HEK293 (cell line): ENCODE data around the gene NFATC1.

Source experiments
- BCL11A ChIP-seq: fragments of 450-650 bp; formaldehyde crosslinking; IDR thresholded peaks from 2 replicates; pipeline ENCODE4 v1.5.1; 2016; ENCODE audit warnings: low read depth, missing biosample characterization, missing genetic modification characterization
- KLF1 ChIP-seq: fragments of 450-650 bp; formaldehyde crosslinking; IDR thresholded peaks from 2 replicates; pipeline ENCODE4 v1.5.1; 2016; ENCODE audit warnings: missing biosample characterization, missing genetic modification characterization
- SETDB1 ChIP-seq: IDR thresholded peaks from one replicate; pipeline ENCODE4 v1.6.1; 2017; ENCODE audit warnings: mild to moderate bottlenecking, low read length, moderate library complexity, mixed read lengths; ENCODE audit not compliant: insufficient read length
- ZEB2 ChIP-seq: fragments of 450-650 bp; formaldehyde crosslinking; IDR thresholded peaks from 2 replicates; pipeline ENCODE4 v1.5.1; 2016; ENCODE audit warnings: missing biosample characterization, missing genetic modification characterization
- ZFHX2 ChIP-seq: fragments of 450-650 bp; formaldehyde crosslinking; conservative IDR thresholded peaks from 2 replicates; pipeline ENCODE4 v1.5.1; 2016; ENCODE audit warnings: missing biosample characterization, missing genetic modification characterization
- ZFP41 ChIP-seq: fragments of 450-650 bp; formaldehyde crosslinking; IDR thresholded peaks from 2 replicates; pipeline ENCODE4 v1.5.1; 2016; ENCODE audit warnings: missing biosample characterization, missing genetic modification characterization, borderline replicate concordance
- ZFP69B ChIP-seq: fragments of 450-650 bp; formaldehyde crosslinking; IDR thresholded peaks from 2 replicates; pipeline ENCODE4 v1.5.1; 2016; ENCODE audit warnings: missing biosample characterization, missing genetic modification characterization
- ZNF157 ChIP-seq: fragments of 450-650 bp; formaldehyde crosslinking; IDR thresholded peaks from 2 replicates; pipeline ENCODE4 v1.5.1; 2016; ENCODE audit warnings: missing biosample characterization, missing genetic modification characterization
- ZNF223 ChIP-seq: fragments of 450-650 bp; formaldehyde crosslinking; IDR thresholded peaks from 2 replicates; pipeline ENCODE4 v1.5.1; 2016; ENCODE audit warnings: missing biosample characterization, missing genetic modification characterization
- ZNF239 ChIP-seq: fragments of 450-650 bp; formaldehyde crosslinking; IDR thresholded peaks from 2 replicates; pipeline ENCODE4 v1.5.1; 2016; ENCODE audit warnings: missing biosample characterization, missing genetic modification characterization
- ZNF391 ChIP-seq: fragments of 450-650 bp; formaldehyde crosslinking; IDR thresholded peaks from 2 replicates; pipeline ENCODE4 v1.5.1; 2016; ENCODE audit warnings: low read depth, missing biosample characterization, missing genetic modification characterization, borderline replicate concordance
- ZNF394 ChIP-seq: fragments of 450-650 bp; formaldehyde crosslinking; IDR thresholded peaks from 2 replicates; pipeline ENCODE4 v1.5.1; 2016; ENCODE audit warnings: missing biosample characterization, missing genetic modification characterization, mild to moderate bottlenecking, moderate library complexity, borderline replicate concordance
- ZNF549 ChIP-seq: fragments of 450-650 bp; IDR thresholded peaks from 2 replicates; pipeline ENCODE4 v1.5.1; 2018; ENCODE audit warnings: missing biosample characterization, missing genetic modification characterization, mild to moderate bottlenecking, inconsistent platforms, moderate library complexity
- ZSCAN30 ChIP-seq: fragments of 450-650 bp; IDR thresholded peaks from 2 replicates; pipeline ENCODE4 v1.5.1; 2018; ENCODE audit warnings: missing biosample characterization, mild to moderate bottlenecking, missing genetic modification characterization, moderate library complexity
- ZXDB ChIP-seq: fragments of 450-650 bp; formaldehyde crosslinking; IDR thresholded peaks from 2 replicates; pipeline ENCODE4 v1.5.1; 2016; ENCODE audit warnings: missing biosample characterization, missing genetic modification characterization
- TF ChIP-seq, protein P1 (sequence below): fragments of 450-650 bp; formaldehyde crosslinking; conservative IDR thresholded peaks from 2 replicates; pipeline ENCODE4 v1.5.1; 2016; ENCODE audit warnings: low read depth, missing biosample characterization, missing genetic modification characterization
- TF ChIP-seq, protein P2 (sequence below): fragments of 450-650 bp; formaldehyde crosslinking; conservative IDR thresholded peaks from 2 replicates; pipeline ENCODE4 v1.5.1; 2016; ENCODE audit warnings: low read depth, missing biosample characterization, missing genetic modification characterization
- TF ChIP-seq, protein P3 (sequence below): fragments of 450-650 bp; IDR thresholded peaks from 2 replicates; pipeline ENCODE4 v1.5.1; 2018; ENCODE audit warnings: missing biosample characterization, missing genetic modification characterization
- TF ChIP-seq, protein P4 (sequence below): fragments of 450-650 bp; formaldehyde crosslinking; IDR thresholded peaks from 2 replicates; pipeline ENCODE4 v1.5.1; 2016; ENCODE audit warnings: missing biosample characterization, missing genetic modification characterization, borderline replicate concordance
- TF ChIP-seq, protein P5 (sequence below): fragments of 450-650 bp; formaldehyde crosslinking; IDR thresholded peaks from 2 replicates; pipeline ENCODE4 v1.5.1; 2016; ENCODE audit warnings: missing biosample characterization, missing genetic modification characterization, low read depth

NFATC1 gene

DNA sequence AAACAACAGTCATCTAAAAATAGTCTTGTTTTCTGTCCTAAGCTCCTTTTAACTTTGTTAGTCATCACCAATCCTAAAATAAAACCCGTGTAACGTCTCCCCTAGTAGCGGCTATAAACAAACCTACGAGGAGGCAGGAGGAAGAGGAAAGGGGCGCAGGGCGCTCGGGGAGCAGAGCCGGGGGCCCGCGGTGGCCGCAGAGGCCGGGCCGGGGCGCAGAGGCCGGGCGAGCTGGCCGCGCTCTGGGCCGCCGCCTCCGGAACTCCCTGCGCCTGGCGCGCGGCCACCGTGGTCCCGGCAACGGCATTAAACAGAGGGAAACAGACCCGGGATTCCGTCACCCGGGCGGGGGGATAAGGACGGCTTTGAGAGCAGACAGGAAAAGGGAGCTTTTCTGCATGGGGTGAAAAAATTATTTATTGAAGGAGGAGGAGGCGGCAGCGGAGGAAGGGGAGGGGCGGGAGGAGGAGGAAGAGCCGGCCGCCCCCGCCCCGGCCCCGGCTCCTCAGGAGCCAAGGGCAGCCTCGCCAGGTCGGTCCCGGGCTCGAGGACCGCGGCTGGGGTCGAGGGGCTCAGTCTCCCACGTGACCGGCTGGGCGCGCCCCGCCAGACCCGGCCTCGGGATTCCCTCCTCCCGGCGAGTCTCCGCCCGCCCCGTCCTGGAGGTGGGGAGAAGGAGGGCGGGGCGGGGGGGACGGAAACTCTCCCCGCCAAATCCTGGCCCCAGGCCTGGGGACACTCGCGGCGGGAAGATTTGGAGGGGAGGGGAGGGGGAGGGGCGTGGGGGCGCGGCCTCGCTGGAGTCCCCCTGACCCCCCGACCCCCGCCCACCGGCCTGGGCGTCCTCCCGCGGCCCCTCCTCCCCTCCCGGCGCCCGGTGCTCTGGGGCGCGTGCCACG, 1.8 kb upstream of the NFATC1 start (continued):
- TF ChIP-seq, protein P1, sequence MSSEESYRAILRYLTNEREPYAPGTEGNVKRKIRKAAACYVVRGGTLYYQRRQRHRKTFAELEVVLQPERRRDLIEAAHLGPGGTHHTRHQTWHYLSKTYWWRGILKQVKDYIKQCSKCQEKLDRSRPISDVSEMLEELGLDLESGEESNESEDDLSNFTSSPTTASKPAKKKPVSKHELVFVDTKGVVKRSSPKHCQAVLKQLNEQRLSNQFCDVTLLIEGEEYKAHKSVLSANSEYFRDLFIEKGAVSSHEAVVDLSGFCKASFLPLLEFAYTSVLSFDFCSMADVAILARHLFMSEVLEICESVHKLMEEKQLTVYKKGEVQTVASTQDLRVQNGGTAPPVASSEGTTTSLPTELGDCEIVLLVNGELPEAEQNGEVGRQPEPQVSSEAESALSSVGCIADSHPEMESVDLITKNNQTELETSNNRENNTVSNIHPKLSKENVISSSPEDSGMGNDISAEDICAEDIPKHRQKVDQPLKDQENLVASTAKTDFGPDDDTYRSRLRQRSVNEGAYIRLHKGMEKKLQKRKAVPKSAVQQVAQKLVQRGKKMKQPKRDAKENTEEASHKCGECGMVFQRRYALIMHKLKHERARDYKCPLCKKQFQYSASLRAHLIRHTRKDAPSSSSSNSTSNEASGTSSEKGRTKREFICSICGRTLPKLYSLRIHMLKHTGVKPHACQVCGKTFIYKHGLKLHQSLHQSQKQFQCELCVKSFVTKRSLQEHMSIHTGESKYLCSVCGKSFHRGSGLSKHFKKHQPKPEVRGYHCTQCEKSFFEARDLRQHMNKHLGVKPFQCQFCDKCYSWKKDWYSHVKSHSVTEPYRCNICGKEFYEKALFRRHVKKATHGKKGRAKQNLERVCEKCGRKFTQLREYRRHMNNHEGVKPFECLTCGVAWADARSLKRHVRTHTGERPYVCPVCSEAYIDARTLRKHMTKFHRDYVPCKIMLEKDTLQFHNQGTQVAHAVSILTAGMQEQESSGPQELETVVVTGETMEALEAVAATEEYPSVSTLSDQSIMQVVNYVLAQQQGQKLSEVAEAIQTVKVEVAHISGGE (tag by site-specific recombination), result no peak; the same call in 1 of the 2 replicates
- TF ChIP-seq ZNF239 (tag by site-specific recombination) (no peak), ZFP69B (tag by site-specific recombination) (0 out of 2 replicates have a peak, but pooled peaks have one; percentile 26), ZNF223 (tag by site-specific recombination) (no peak), ZFP41 (tag by site-specific recombination) (no peak), ZFHX2 (tag by site-specific recombination) (peak; percentile 90), ZNF157 (tag by site-specific recombination) (no peak), ZXDB (tag by site-specific recombination) (peak; percentile 39), ZEB2 (tag by site-specific recombination) (no peak), ZNF391 (tag by site-specific recombination) (no peak), SETDB1 (no peak), ZNF394 (tag by site-specific recombination) (no peak), ZSCAN30 (tag by site-specific recombination) (peak; percentile 42), ZNF549 (tag by site-specific recombination) (no peak), BCL11A (tag by site-specific recombination) (no peak), KLF1 (tag by site-specific recombination) (peak; percentile 48)
- TF ChIP-seq, protein P2, sequence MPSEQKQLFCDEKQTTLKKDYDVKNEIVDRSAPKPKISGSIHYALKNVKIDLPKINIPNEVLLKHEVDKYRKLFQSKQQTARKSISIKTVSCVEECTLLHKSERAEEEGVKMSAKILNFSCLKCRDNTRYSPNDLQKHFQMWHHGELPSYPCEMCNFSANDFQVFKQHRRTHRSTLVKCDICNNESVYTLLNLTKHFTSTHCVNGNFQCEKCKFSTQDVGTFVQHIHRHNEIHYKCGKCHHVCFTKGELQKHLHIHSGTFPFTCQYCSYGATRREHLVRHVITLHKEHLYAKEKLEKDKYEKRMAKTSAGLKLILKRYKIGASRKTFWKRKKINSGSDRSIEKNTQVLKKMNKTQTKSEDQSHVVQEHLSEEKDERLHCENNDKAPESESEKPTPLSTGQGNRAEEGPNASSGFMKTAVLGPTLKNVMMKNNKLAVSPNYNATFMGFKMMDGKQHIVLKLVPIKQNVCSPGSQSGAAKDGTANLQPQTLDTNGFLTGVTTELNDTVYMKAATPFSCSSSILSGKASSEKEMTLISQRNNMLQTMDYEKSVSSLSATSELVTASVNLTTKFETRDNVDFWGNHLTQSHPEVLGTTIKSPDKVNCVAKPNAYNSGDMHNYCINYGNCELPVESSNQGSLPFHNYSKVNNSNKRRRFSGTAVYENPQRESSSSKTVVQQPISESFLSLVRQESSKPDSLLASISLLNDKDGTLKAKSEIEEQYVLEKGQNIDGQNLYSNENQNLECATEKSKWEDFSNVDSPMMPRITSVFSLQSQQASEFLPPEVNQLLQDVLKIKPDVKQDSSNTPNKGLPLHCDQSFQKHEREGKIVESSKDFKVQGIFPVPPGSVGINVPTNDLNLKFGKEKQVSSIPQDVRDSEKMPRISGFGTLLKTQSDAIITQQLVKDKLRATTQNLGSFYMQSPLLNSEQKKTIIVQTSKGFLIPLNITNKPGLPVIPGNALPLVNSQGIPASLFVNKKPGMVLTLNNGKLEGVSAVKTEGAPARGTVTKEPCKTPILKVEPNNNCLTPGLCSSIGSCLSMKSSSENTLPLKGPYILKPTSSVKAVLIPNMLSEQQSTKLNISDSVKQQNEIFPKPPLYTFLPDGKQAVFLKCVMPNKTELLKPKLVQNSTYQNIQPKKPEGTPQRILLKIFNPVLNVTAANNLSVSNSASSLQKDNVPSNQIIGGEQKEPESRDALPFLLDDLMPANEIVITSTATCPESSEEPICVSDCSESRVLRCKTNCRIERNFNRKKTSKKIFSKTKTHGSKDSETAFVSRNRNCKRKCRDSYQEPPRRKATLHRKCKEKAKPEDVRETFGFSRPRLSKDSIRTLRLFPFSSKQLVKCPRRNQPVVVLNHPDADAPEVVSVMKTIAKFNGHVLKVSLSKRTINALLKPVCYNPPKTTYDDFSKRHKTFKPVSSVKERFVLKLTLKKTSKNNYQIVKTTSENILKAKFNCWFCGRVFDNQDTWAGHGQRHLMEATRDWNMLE (tag by site-specific recombination), result no peak
- TF ChIP-seq, protein P3, sequence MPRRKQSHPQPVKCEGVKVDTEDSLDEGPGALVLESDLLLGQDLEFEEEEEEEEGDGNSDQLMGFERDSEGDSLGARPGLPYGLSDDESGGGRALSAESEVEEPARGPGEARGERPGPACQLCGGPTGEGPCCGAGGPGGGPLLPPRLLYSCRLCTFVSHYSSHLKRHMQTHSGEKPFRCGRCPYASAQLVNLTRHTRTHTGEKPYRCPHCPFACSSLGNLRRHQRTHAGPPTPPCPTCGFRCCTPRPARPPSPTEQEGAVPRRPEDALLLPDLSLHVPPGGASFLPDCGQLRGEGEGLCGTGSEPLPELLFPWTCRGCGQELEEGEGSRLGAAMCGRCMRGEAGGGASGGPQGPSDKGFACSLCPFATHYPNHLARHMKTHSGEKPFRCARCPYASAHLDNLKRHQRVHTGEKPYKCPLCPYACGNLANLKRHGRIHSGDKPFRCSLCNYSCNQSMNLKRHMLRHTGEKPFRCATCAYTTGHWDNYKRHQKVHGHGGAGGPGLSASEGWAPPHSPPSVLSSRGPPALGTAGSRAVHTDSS (tag by site-specific recombination), result peak; percentile 84
- TF ChIP-seq, protein P4, sequence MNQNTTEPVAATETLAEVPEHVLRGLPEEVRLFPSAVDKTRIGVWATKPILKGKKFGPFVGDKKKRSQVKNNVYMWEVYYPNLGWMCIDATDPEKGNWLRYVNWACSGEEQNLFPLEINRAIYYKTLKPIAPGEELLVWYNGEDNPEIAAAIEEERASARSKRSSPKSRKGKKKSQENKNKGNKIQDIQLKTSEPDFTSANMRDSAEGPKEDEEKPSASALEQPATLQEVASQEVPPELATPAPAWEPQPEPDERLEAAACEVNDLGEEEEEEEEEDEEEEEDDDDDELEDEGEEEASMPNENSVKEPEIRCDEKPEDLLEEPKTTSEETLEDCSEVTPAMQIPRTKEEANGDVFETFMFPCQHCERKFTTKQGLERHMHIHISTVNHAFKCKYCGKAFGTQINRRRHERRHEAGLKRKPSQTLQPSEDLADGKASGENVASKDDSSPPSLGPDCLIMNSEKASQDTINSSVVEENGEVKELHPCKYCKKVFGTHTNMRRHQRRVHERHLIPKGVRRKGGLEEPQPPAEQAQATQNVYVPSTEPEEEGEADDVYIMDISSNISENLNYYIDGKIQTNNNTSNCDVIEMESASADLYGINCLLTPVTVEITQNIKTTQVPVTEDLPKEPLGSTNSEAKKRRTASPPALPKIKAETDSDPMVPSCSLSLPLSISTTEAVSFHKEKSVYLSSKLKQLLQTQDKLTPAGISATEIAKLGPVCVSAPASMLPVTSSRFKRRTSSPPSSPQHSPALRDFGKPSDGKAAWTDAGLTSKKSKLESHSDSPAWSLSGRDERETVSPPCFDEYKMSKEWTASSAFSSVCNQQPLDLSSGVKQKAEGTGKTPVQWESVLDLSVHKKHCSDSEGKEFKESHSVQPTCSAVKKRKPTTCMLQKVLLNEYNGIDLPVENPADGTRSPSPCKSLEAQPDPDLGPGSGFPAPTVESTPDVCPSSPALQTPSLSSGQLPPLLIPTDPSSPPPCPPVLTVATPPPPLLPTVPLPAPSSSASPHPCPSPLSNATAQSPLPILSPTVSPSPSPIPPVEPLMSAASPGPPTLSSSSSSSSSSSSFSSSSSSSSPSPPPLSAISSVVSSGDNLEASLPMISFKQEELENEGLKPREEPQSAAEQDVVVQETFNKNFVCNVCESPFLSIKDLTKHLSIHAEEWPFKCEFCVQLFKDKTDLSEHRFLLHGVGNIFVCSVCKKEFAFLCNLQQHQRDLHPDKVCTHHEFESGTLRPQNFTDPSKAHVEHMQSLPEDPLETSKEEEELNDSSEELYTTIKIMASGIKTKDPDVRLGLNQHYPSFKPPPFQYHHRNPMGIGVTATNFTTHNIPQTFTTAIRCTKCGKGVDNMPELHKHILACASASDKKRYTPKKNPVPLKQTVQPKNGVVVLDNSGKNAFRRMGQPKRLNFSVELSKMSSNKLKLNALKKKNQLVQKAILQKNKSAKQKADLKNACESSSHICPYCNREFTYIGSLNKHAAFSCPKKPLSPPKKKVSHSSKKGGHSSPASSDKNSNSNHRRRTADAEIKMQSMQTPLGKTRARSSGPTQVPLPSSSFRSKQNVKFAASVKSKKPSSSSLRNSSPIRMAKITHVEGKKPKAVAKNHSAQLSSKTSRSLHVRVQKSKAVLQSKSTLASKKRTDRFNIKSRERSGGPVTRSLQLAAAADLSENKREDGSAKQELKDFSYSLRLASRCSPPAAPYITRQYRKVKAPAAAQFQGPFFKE, result no peak
- TF ChIP-seq, protein P5, sequence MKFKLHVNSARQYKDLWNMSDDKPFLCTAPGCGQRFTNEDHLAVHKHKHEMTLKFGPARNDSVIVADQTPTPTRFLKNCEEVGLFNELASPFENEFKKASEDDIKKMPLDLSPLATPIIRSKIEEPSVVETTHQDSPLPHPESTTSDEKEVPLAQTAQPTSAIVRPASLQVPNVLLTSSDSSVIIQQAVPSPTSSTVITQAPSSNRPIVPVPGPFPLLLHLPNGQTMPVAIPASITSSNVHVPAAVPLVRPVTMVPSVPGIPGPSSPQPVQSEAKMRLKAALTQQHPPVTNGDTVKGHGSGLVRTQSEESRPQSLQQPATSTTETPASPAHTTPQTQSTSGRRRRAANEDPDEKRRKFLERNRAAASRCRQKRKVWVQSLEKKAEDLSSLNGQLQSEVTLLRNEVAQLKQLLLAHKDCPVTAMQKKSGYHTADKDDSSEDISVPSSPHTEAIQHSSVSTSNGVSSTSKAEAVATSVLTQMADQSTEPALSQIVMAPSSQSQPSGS, result no peak
